Spleen (tissue), 11 donors: ENCODE measurements around the gene CLEC16A. TPM values are rescaled to one million over a fixed set of nuclear protein-coding genes. Genes with fewer than 3 reads are reported as not detected.

ENCODE experiments used
- DNase-seq: peaks from one replicate; pipeline ENCODE4 v3.0.0-alpha.2; 2020
- H3K27ac ChIP-seq, 8 donors: fragments of 200-600 bp; sonication (generic) in 7 of 8; 1 replicate in 4 of 8; 2 replicates in 4 of 8; pipeline versions ENCODE4 v1.5.0 to v1.8.0; 2016 to 2021; ENCODE audit warnings: inconsistent platforms in 4 of 8, mild to moderate bottlenecking in 4 of 8, moderate library complexity in 1 of 8
- H3K27me3 ChIP-seq, 7 donors: fragments of 200-600 bp; sonication (generic) in 6 of 7; replicated peaks in 1 of 7; 1 replicate in 4 of 7; 2 replicates in 3 of 7; pipeline versions ENCODE4 v1.5.0 to v1.8.0; 2016 to 2021; ENCODE audit warnings: inconsistent platforms in 3 of 7, mild to moderate bottlenecking in 1 of 7
- H3K36me3 ChIP-seq, 6 donors: fragments of 200-600 bp; sonication (generic) in 5 of 6; 1 replicate in 4 of 6; 2 replicates in 2 of 6; pipeline versions ENCODE4 v1.5.0 to v1.8.0; 2016 to 2021; ENCODE audit warnings: inconsistent platforms in 2 of 6
- H3K4me1 ChIP-seq, 6 donors: fragments of 200-600 bp; sonication (generic) in 5 of 6; 1 replicate in 3 of 6; 2 replicates in 3 of 6; pipeline versions ENCODE4 v1.5.0 to v1.8.0; 2016 to 2021; ENCODE audit warnings: inconsistent platforms in 3 of 6
- H3K4me3 ChIP-seq, 8 donors: fragments of 200-600 bp; sonication (generic) in 7 of 8; 1 replicate in 4 of 8; 2 replicates in 4 of 8; pipeline versions ENCODE4 v1.5.0 to v1.8.0; 2016 to 2021; ENCODE audit warnings: inconsistent platforms in 4 of 8, mild to moderate bottlenecking in 4 of 8, moderate library complexity in 2 of 8
- H3K9me3 ChIP-seq, 8 donors: fragments of 200-600 bp; sonication (generic) in 7 of 8; 1 replicate in 4 of 8; 2 replicates in 4 of 8; pipeline versions ENCODE4 v1.5.0 to v1.8.0; 2016 to 2021; ENCODE audit warnings: inconsistent platforms in 4 of 8
- CTCF ChIP-seq, 11 experiments: fragments of 200-600 bp in 7 of 11; fragments of 450-650 bp in 4 of 11; sonication (generic) in 4 of 11; IDR thresholded peaks in 8 of 11; conservative IDR thresholded peaks in 3 of 11; 1 replicate in 7 of 11; 2 replicates in 4 of 11; pipeline versions ENCODE4 v1.4.0 to v1.8.0; 2016 to 2021; ENCODE audit warnings: antibody characterized with exemption in 11 of 11, inconsistent platforms in 4 of 11, mild to moderate bottlenecking in 1 of 11
- POLR2A ChIP-seq, 3 donors: fragments of 450-650 bp; IDR thresholded peaks; one replicate each; pipeline ENCODE4 v1.5.1; 2017; ENCODE audit warnings: antibody characterized with exemption in 3 of 3, mild to moderate bottlenecking in 1 of 3
- POLR2AphosphoS5 ChIP-seq, 3 donors: sonication (generic); formaldehyde crosslinking; IDR thresholded peaks; one replicate each; pipeline ENCODE4 v1.5.1; 2017; ENCODE audit warnings: antibody characterized with exemption in 3 of 3
- WGBS, 5 donors: extraction: QIAGEN DNeasy Blood & Tissue Kit in 3 of 5; methylation state at CpG; one replicate each; pipeline versions ENCODE4 v1.1.5 to v1.1.7; 2013 to 2018; 5-methylcytosine and 5-hydroxymethylcytosine counted together
- intact Hi-C: fragments of 100-400 bp; cut with DNase I; formaldehyde crosslinking; loops from one replicate; pipeline ENCODE4 v1.15.0; 2023; ENCODE audit warnings: low total_unique reads
- polyA plus RNA-seq, 3 donors: library from polyadenylated mRNA; stranded (reverse); fragments of 200-250 nt; gene quantifications; one replicate each; pipeline ENCODE4 v1.2.1, GENCODE V29; 2013
- total RNA-seq, 7 donors: library from RNA; depleted of rRNA in 3 of 7; stranded (reverse); fragments of >200 nt in 3 of 7; fragmentation: NEBNext Ultra II Directional in 4 of 7; extraction: Animal tissue kit (Norgen Biotek cat#: 25700) in 4 of 7; gene quantifications; one replicate each; pipeline versions ENCODE4 v1.1.0 to v1.2.1, GENCODE V29; 2016 to 2021
- donor health status: healthy with polysubstance abuse.
- donor health status: DM: no; HTN: no; CAD: no; lungs with moderate emphysema.
- donor health status: DM: no; HTN: no; CAD: no.
- donor health status: Bipolar disorder and iron deficiency.
- donor health status: healthy.
- donor health status: DM: no; HTN: no; CAD: no.
- donor health status: DM: yes; HTN: yes; CAD: no.

The CLEC16A gene
- total and polyA plus RNA-seq, 10 donors, result 7.3 to 54.6 (median 35.1) TPM

DNA sequence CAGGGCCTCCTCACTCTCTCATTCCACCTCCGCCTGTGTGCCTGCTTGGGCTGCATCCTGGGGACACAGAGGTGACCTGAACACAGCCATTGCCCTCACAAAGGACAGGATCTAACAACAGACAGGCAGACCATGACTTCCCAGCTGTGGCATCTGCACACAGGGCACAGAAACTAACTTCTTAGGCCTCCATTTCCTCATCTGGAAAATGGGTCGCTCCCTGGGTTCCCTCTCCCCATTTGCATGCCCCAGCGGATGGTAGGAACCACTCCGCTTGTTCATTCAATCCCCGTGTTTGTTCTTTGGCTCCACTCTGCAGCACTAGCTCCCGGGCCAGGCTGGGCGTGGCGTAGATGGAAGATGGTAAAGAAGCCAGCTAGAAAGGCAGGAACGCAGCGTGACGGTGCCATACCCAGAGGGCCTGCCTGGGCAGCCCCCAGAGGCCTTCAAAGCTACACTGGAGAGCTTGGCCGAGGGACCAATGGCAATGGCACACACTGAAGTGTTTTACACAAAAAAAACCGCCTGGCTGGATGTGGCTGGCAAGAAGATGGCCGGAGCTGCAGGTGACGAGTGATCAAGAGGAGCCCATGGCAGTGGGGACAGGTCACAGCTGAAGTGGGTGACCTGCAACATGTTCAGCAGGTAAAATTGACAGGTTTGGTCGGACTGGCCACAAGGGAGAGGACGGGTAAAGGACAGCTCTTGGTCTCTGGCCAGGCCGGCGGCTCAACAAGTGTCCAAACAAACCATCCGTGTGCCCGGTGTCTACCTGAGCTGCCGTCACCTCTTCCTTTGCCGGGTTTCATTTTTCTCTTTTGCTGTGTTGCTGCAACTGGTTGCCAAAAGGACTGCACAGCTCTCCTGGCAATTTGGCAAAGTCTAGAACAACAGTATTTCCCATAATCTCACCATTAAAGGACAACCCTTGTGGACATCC, 244.7 kb downstream of the CLEC16A start:
- intact Hi-C loops, result no loop called here
- Histone ChIP-seq H3K27me3 (no peaks in the 10 kb centered on the region), H3K27ac (no peak overlapping the region), H3K4me1 (peaks cover 0 to 13% (median 5%) of the 10 kb centered on the region in 6 donors), H3K36me3 (no peaks in the 10 kb centered on the region), H3K4me3 (no peak overlapping the region), H3K9me3 (no peaks in the 10 kb centered on the region)
- TF ChIP-seq POLR2A (IDR thresholded peaks at IDR 0.05) (no peak), POLR2AphosphoS5 (IDR thresholded peaks at IDR 0.05) (no peak), CTCF (IDR thresholded peaks at IDR 0.05 in 8 of 11, conservative IDR thresholded peaks at IDR 0.05 in 3 of 11) (no peak)
- no peak for DNase-seq
- 89 to 94% (median 93%) methylated on average over 22 to 23 of the region's 23 CpGs for WGBS, 5 donors

DNA sequence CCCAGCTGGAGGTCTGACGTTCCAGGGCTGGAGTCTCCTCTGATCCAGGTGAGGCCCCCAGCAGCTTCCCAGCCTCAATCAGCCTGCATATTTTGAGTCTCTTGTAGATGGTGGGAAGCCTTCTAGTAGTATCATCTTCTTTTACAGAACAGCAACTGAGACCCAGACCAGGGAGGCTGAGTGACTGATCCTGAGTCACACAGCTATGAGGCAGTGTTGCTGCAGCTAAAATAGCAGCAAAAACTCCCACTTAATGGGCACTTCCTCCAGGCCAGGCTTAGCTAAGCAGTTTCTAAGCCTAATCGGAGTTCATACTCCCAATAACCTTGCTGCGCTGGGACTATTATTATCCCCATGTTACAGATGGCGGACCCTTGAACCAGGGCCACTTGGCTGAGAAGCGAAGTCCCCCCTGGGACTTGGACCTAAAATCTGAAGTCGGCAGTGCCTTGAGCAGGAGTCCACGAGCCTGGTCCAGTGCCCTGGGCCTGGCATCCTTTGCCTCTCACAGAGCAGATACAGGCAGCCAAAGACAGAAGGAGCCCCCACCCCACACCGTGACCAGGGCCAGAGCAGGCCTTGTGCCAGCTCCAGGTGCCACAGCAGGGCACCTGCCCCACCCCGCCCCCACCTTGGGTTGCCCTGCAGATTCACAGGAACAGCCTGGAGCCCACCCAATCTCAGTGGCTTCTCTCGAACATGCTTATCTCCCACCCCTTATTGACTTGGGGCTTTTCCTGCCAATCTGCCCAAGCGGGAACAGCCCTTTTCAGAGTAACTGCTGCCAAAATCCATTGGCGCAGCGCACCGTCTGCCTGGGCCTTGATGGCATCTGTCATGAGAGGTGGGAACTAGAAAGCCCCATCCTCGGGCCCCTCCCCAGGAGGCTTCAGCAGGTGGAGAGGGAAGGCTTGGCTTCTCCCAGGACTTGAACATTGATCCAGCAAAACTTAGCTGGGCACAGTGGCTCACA, 246.5 kb downstream of the CLEC16A start:
- no peaks in the 10 kb centered on the region for H3K9me3 ChIP-seq
- peaks cover 0 to 19% (median 5%) of the 10 kb centered on the region in 6 donors for H3K4me1 ChIP-seq
- no peaks in the 10 kb centered on the region for H3K27me3 ChIP-seq
- 69 to 86% (median 76%) methylated on average over 10 to 15 of the region's 15 CpGs for WGBS, 5 donors
- H3K27ac ChIP-seq, result no peak overlapping the region
- no peaks in the 10 kb centered on the region for H3K36me3 ChIP-seq
- TF ChIP-seq POLR2A (IDR thresholded peaks at IDR 0.05) (no peak), CTCF (IDR thresholded peaks at IDR 0.05 in 8 of 11, conservative IDR thresholded peaks at IDR 0.05 in 3 of 11) (no peak), POLR2AphosphoS5 (IDR thresholded peaks at IDR 0.05) (peak in 1 of 3 donors; percentile 13)
- intact Hi-C loops, result no loop called here
- DNase-seq, result no peak
- no peak overlapping the region for H3K4me3 ChIP-seq

GRCh38 chr16:11191665-11192064, 247.3 kb downstream of the CLEC16A start:
- H3K27ac ChIP-seq, result no peak overlapping the region
- intact Hi-C loops, result no loop called here
- WGBS, 5 donors, result 78 to 87% (median 82%) methylated on average over 5 of the region's 5 CpGs
- no peak for DNase-seq
- no peaks in the 10 kb centered on the region for H3K9me3 ChIP-seq
- peaks cover 0 to 19% (median 5%) of the 10 kb centered on the region in 6 donors for H3K4me1 ChIP-seq
- TF ChIP-seq POLR2A (IDR thresholded peaks at IDR 0.05), result no peak
- TF ChIP-seq CTCF (IDR thresholded peaks at IDR 0.05 in 8 of 11, conservative IDR thresholded peaks at IDR 0.05 in 3 of 11), result no peak
- TF ChIP-seq POLR2AphosphoS5 (IDR thresholded peaks at IDR 0.05), result no peak
- H3K36me3 ChIP-seq, result peaks cover 0 to 6% (median 0%) of the 10 kb centered on the region in 6 donors
- H3K27me3 ChIP-seq, result no peaks in the 10 kb centered on the region
- no peak overlapping the region for H3K4me3 ChIP-seq
